Lower leg skin (tissue), 3 donors: ENCODE results near the gene RGP1.

Source experiments
- CTCF ChIP-seq, 3 donors: fragments of 450-650 bp; IDR thresholded peaks; one replicate each; pipeline ENCODE4 v1.5.1; 2016; ENCODE audit warnings: antibody characterized with exemption in 3 of 3, mild to moderate bottlenecking in 3 of 3, moderate library complexity in 2 of 3
- POLR2A ChIP-seq, 2 donors: fragments of 450-650 bp; IDR thresholded peaks; one replicate each; pipeline ENCODE4 v1.6.1; 2016 to 2017; ENCODE audit warnings: antibody characterized with exemption in 2 of 2, mild to moderate bottlenecking in 1 of 2, moderate library complexity in 1 of 2

- TF ChIP-seq CTCF (IDR thresholded peaks at IDR 0.05) (no peak), POLR2A (IDR thresholded peaks at IDR 0.05) (no peak)
These were observed 20.8 kb upstream of the RGP1 start for GRCh38 chr9:35728041-35728971.
